Adrenal gland (tissue), 5 donors: ENCODE results near the gene TACR2.

Experiments used
- CTCF ChIP-seq, 6 experiments: fragments of 450-650 bp in 4 of 6; fragments of 200-600 bp in 2 of 6; sonication (generic) in 1 of 6; IDR thresholded peaks; 1 replicate in 5 of 6; 2 replicates in 1 of 6; pipeline versions ENCODE4 v1.5.1 to v1.8.0; 2016 to 2021; ENCODE audit warnings: antibody characterized with exemption in 6 of 6, mild to moderate bottlenecking in 2 of 6, moderate library complexity in 1 of 6
- POLR2A ChIP-seq, 2 donors: fragments of 450-650 bp; IDR thresholded peaks; one replicate each; pipeline ENCODE4 v1.6.1; 2017; ENCODE audit warnings: antibody characterized with exemption in 2 of 2, mild to moderate bottlenecking in 2 of 2, moderate library complexity in 1 of 2
- donor health status: DM: no; HTN: no; CAD: no.

DNA sequence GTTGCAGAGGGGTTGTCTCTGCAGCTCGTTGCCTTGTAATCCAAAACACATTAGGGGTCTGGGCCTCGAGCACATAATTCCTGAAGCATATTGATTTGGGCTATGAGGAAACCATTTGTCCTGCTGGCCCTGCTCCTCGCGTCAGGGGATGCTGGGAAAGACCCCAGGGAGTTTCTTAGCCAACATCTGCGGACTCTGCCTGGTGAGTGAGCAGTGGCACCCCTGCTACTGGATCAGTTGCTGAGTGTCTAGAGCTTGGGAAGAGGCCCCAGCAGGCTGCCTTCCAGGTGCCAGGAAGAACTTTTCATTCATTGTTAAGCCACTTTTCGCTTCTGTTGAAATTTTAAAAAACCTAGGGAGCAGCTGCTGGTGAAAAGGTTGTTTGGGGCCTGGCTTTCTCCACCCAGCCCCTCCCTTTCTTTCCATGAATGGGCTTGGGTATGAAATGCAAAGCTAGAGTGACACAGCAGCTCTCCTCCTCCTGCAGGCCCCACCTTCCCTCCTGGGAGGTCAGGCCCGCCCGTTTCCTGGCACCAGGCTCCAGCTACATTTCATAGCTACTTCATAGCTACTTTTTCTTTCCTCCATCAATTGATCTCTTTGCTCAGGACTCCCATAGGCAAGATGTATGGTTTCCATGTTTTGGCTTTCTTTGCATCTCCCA, 26.8 kb downstream of the TACR2 start:
- TF ChIP-seq CTCF (IDR thresholded peaks at IDR 0.05) (no peak), POLR2A (IDR thresholded peaks at IDR 0.05) (no peak)
